HG03108 (cell line): ENCODE data around the gene RDH8.

Experiments used
- ATAC-seq: cut with Tn5 transposase; IDR thresholded peaks from one replicate; pipeline ENCODE4 v1.9.1; 2021; ENCODE audit warnings: moderate library complexity; ENCODE audit not compliant: unreplicated experiment

The RDH8 gene

GRCh38 chr19:10036601-10037071 is 23.4 kb downstream of the RDH8 start:
- ATAC-seq, result no peak

DNA sequence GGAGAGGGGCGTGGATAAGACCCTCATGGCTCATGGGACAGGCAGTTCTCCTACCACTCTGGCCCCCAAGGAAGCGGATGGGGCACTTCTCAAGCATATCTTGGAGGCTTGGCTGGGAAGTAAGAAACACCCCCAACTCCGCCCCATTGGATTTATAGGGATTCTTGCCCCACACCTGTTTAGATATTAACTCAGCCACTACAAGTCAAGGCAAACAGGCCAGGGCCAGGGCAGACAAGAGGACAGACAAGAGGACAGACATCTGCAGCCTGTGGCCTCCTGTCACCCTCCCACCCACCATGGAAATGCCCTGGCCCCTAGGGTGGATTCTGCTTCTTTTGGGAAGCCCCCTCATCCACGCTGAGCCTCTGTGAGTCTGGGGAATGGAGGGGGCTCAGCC is 24.1 kb downstream of the RDH8 start:
- ATAC-seq, result no peak

DNA sequence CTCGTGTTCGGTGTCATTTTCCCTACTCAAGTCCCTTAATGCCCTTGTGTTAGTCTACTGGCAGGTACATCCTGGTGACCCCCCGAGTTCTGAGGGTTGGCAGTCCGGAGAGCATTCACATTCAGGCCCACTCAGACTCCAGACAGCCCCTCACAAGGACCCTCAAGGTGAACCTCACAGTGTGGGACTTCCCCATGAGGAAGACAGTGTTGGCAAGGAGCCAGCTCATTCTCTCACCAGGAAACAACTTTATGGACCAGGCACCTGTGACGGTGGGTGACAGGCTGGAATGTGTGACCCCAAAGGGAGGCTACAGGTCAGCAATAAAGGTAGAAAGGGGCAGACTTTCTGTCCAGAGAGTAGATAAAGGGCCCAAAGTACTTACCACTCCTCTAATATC is 24.5 kb downstream of the RDH8 start:
- no peak for ATAC-seq

- ATAC-seq, result no peak
Observed at GRCh38 chr19:10043286-10043927, 30.1 kb downstream of the RDH8 start.

GRCh38 chr19:10044390-10044789 is 31.1 kb downstream of the RDH8 start:
- ATAC-seq, result no peak

DNA sequence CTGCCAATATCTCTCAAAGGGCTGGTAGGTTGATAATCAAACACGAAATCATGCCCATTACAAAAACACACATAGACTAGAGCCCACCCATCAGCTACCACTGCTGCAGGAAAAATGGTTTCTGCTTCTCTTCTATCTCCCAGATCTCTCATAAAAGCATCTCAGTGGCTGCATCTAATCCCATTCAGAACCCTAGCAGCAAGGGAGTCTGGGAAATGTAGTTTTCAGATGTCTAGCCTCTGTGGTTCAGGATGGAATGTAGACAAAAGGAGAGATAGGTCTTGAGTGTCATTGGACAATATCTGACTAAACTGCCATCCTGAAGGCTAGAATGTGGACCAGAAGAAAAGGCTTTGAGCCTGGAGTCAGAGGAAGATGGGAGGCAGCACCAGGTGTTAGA is 32.1 kb downstream of the RDH8 start:
- no peak for ATAC-seq

- ATAC-seq, result no peak
Observed at GRCh38 chr19:10049626-10050025, 36.3 kb downstream of the RDH8 start.

DNA sequence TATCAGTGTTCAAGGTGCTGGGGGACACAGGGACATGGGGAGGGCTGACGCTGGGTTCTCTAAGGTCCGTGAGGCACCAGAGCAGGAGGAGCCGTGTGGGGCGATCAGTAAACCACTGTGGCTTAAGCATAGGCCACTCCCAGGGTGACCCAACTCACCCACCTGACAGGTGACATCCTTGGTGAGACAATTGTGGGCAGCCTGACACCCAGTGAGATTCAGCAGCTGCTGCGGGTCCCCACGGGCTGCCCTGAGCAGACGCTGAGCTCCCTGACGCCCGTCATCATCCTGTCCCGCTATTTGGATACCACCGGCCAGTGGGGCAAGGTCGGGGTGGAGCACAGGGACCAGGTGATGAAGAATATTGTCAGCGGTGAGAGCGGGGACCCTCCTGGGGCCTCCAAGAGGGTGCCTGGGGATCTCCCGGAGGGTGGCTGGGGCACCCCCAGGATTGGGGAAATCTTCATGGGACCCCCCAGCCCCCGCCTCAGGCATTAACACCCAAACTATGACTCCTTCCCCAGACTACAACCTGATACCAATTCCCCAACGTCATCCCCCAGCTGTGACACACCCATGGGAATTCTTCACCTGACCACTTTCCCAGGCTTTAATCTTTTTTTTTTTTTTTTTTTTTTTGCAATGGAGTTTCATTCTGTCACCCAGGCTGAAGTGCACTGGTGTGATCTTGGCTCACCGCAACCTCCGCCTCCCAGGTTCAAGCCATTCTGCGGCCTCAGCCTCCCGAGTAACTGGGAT is 39.5 kb downstream of the RDH8 start:
- ATAC-seq, result no peak

DNA sequence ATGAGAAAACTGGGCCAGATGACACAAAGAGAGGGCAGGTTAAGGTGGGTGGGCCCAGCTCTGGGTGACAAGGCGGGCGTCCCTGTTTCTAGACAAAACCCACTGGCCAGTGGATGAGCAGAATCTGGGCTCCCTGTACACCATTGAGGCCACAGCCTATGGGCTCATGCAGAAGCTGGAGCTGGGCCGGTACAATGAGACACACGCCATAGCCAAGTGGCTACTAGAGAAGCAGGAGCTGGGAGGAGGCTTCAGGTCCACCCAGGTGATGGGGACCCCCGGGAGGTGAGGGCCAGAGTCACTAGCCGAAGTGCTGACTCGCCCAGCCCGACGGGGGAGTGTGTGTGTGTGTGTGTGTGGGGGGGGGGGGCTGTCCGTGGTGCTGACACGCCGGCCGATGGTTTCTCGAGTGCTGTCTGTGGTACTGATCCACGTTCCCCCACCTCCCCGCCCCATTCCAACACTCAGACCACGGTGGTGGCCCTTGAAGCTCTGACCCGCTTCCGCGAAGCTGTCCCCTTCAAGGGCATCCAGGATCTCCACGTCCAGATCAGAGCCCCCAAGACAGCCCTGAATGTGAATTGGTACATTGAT is 48.5 kb downstream of the RDH8 start:
- no peak for ATAC-seq

DNA sequence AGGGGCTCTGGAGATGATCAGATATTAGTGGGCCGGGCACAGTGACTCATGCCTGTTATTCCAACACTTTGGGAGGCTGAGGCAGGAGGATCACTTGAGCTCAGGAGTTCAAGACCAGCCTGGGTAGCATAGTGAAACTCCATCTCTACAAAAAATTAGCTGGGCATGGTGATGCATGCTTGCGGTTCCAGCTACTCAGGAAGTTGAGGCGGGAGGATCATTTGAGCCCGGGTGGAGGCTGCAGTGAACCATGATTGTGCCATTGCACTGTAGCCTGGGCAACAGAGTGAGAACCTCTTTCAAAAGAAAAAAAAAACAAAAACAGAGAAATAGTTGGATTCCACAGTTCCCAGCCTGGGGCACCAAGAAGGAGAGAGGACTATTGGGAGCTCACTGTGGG is 54.9 kb downstream of the RDH8 start:
- no peak for ATAC-seq

DNA sequence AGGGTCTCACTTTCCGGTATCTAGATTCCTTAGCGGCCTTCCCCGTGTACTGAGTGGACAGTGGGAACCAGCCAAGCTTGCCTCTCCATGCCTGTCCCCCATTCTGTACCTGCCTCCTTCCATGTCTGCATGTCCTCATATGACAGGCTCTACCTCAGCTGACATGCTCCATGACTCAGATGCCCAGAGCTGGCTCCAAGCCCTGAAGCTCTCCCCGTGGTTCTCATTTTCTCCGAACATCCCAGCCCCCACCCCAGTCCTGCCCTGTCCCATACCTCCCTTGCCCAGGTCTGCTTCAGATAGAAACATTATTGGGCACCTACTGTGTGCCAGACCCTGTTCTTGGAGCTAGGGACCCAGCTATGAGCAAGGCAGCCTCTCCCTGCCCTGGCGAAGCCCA is 55.8 kb downstream of the RDH8 start:
- no peak for ATAC-seq

- ATAC-seq, result no peak
Observed at GRCh38 chr19:10070730-10071446, 57.6 kb downstream of the RDH8 start.
